ENCODE data around the gene SVIL. TPM values are rescaled to one million over a fixed set of nuclear protein-coding genes. Genes with fewer than 3 reads are reported as not detected.
A peak's percentile ranks its signal among the peaks of the same experiment; 100 is the strongest.

SVIL gene
- total and polyA plus RNA-seq, 4 donors = 3.1 to 26.0 (median 9.4) TPM

DNA sequence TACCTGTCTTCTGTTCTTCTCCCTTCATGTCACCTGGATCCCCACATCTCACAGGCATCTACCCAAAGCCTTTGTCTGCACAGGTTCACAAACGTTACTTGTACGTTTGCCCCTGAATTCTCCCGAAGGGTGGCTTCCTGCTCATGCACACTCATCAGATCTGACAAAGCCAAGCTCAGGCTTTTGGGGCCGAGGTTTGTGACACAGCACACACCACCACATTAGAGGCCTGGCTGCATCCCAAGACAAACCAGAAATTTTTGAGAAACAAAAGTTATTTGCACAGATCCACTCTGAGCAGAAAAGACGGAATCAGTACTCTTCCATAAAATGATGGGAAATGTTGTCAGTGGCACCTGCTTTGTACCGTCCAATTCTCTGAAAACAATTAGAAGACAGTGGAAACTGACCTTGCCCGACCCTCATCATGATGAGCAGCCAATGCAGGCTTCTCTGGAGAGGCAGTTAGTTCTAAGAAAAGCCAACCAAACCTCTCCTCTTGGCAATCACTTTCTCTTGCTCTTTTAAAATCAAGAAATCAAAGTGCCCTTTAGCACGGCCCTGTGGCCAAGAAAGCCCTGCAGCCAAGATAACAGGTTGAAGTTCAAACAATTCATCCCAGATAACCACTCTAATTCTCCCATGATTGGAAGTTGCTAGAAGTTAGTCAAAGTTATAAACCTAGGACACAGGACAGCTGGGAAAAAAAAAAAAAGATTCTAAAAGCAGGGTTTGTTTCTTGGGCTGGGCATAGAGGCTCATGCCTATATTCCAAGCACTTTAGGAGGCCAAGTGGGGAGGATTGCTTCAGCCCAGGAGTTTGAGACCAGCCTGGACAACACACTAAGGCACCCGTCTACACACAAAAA lies 13.6 kb upstream of the SVIL start:
- Histone ChIP-seq H3K27ac (ENCODE audit: low read depth in 1 of 2, low read length in 2 of 2) (peak overlapping the region in 1 of 2 donors; percentile 56), H3K9me3 (ENCODE audit: control insufficient read depth in 4 of 4, low read length in 3 of 4) (no peaks in the 10 kb centered on the region), H3K4me1 (ENCODE audit: control insufficient read depth in 4 of 4, insufficient read depth in 4 of 4, low read length in 3 of 4) (peaks cover 3 to 18% (median 13%) of the 10 kb centered on the region in 4 donors), H3K27me3 (ENCODE audit: control insufficient read depth in 4 of 4, insufficient read depth in 4 of 4, low read length in 3 of 4) (no peaks in the 10 kb centered on the region), H3K4me3 (ENCODE audit: low read depth in 1 of 3, low read length in 3 of 3) (no peak overlapping the region), H3K9ac (ENCODE audit: low read depth in 1 of 2, low read length in 2 of 2) (peak overlapping the region in 1 of 2 donors; percentile 0), H3K36me3 (ENCODE audit: control insufficient read depth in 4 of 4, insufficient read depth in 3 of 4, low read depth in 1 of 4, low read length in 3 of 4) (no peaks in the 10 kb centered on the region)
- WGBS = 47% methylated on average over 9 of the region's 9 CpGs
- TF ChIP-seq, protein P1, sequence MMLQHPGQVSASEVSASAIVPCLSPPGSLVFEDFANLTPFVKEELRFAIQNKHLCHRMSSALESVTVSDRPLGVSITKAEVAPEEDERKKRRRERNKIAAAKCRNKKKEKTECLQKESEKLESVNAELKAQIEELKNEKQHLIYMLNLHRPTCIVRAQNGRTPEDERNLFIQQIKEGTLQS (IDR thresholded peaks at IDR 0.05) = no peak
- TF ChIP-seq, protein P2, sequence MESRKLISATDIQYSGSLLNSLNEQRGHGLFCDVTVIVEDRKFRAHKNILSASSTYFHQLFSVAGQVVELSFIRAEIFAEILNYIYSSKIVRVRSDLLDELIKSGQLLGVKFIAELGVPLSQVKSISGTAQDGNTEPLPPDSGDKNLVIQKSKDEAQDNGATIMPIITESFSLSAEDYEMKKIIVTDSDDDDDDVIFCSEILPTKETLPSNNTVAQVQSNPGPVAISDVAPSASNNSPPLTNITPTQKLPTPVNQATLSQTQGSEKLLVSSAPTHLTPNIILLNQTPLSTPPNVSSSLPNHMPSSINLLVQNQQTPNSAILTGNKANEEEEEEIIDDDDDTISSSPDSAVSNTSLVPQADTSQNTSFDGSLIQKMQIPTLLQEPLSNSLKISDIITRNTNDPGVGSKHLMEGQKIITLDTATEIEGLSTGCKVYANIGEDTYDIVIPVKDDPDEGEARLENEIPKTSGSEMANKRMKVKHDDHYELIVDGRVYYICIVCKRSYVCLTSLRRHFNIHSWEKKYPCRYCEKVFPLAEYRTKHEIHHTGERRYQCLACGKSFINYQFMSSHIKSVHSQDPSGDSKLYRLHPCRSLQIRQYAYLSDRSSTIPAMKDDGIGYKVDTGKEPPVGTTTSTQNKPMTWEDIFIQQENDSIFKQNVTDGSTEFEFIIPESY (IDR thresholded peaks at IDR 0.05) = no peak
- TF ChIP-seq TAF1 (conservative IDR thresholded peaks at IDR 0.05) (no peak), FOXA1 (IDR thresholded peaks at IDR 0.05) (no peak), HNF4A (conservative IDR thresholded peaks at IDR 0.05) (peak in 1 of 2 donors; percentile 64), FOXA2 (IDR thresholded peaks at IDR 0.05) (no peak), RXRA (IDR thresholded peaks at IDR 0.05) (peak; percentile 14 to 35), YY1 (IDR thresholded peaks at IDR 0.05) (peak; percentile 17)
- TF ChIP-seq, protein P3, sequence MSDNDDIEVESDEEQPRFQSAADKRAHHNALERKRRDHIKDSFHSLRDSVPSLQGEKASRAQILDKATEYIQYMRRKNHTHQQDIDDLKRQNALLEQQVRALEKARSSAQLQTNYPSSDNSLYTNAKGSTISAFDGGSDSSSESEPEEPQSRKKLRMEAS (IDR thresholded peaks at IDR 0.05) = no peak
- DNase-seq (ENCODE audit: low spot score) = no peak

DNA sequence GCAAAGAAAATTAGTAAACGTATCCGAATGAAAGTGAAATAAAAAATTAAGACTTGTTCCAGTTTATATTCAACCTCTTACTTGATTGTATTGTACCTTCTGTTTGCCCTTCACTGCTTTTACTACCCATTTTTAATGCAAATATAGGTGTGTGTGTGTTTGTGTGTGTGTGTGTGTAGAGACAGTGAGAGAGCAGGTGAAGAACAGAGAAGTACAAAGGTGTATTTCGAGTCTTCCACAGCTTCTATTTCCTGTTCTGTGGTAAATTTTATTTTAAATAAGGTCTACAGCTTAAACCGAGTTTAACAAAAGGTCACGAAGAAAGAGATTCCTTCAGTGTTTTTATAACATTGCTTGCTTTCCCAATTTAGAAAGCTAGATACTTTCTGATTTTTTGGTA lies 12.7 kb upstream of the SVIL start:
- Histone ChIP-seq H3K27me3 (ENCODE audit: control insufficient read depth in 4 of 4, insufficient read depth in 4 of 4, low read length in 3 of 4) (no peaks in the 10 kb centered on the region), H3K9me3 (ENCODE audit: control insufficient read depth in 4 of 4, low read length in 3 of 4) (no peaks in the 10 kb centered on the region), H3K4me1 (ENCODE audit: control insufficient read depth in 4 of 4, insufficient read depth in 4 of 4, low read length in 3 of 4) (peaks cover 3 to 18% (median 13%) of the 10 kb centered on the region in 4 donors), H3K4me3 (ENCODE audit: low read depth in 1 of 3, low read length in 3 of 3) (no peak overlapping the region), H3K9ac (ENCODE audit: low read depth in 1 of 2, low read length in 2 of 2) (no peak overlapping the region), H3K36me3 (ENCODE audit: control insufficient read depth in 4 of 4, insufficient read depth in 3 of 4, low read depth in 1 of 4, low read length in 3 of 4) (no peaks in the 10 kb centered on the region), H3K27ac (ENCODE audit: low read depth in 1 of 2, low read length in 2 of 2) (no peak overlapping the region)
- WGBS = 81% methylated on average over 5 of the region's 5 CpGs
- DNase-seq (ENCODE audit: low spot score) = no peak
- TF ChIP-seq RXRA (IDR thresholded peaks at IDR 0.05) (no peak), FOXA1 (IDR thresholded peaks at IDR 0.05) (no peak), HNF4A (conservative IDR thresholded peaks at IDR 0.05) (no peak), TAF1 (conservative IDR thresholded peaks at IDR 0.05) (no peak), EGR1 (IDR thresholded peaks at IDR 0.05; ENCODE audit: low read depth in 2 of 2) (no peak), NR2F2 (IDR thresholded peaks at IDR 0.05) (no peak), GABPA (IDR thresholded peaks at IDR 0.05 in 1 of 2, conservative IDR thresholded peaks at IDR 0.05 in 1 of 2) (no peak), RAD21 (IDR thresholded peaks at IDR 0.05) (no peak), SP1 (IDR thresholded peaks at IDR 0.05) (no peak), JUND (IDR thresholded peaks at IDR 0.05) (no peak)
- TF ChIP-seq, protein P2 (IDR thresholded peaks at IDR 0.05) = no peak
- TF ChIP-seq, protein P1 (IDR thresholded peaks at IDR 0.05) = no peak
- TF ChIP-seq, protein P4, sequence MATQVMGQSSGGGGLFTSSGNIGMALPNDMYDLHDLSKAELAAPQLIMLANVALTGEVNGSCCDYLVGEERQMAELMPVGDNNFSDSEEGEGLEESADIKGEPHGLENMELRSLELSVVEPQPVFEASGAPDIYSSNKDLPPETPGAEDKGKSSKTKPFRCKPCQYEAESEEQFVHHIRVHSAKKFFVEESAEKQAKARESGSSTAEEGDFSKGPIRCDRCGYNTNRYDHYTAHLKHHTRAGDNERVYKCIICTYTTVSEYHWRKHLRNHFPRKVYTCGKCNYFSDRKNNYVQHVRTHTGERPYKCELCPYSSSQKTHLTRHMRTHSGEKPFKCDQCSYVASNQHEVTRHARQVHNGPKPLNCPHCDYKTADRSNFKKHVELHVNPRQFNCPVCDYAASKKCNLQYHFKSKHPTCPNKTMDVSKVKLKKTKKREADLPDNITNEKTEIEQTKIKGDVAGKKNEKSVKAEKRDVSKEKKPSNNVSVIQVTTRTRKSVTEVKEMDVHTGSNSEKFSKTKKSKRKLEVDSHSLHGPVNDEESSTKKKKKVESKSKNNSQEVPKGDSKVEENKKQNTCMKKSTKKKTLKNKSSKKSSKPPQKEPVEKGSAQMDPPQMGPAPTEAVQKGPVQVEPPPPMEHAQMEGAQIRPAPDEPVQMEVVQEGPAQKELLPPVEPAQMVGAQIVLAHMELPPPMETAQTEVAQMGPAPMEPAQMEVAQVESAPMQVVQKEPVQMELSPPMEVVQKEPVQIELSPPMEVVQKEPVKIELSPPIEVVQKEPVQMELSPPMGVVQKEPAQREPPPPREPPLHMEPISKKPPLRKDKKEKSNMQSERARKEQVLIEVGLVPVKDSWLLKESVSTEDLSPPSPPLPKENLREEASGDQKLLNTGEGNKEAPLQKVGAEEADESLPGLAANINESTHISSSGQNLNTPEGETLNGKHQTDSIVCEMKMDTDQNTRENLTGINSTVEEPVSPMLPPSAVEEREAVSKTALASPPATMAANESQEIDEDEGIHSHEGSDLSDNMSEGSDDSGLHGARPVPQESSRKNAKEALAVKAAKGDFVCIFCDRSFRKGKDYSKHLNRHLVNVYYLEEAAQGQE (IDR thresholded peaks at IDR 0.05) = no peak
- TF ChIP-seq, protein P3 (IDR thresholded peaks at IDR 0.05) = no peak
